COR-L47 (cell line): ENCODE results near the gene TXNDC2.

ENCODE experiments used
- DNase-seq: peaks from one replicate; lab custom pipeline; 2025; lab: John Stamatoyannopoulos, UW

Gene TXNDC2

DNA sequence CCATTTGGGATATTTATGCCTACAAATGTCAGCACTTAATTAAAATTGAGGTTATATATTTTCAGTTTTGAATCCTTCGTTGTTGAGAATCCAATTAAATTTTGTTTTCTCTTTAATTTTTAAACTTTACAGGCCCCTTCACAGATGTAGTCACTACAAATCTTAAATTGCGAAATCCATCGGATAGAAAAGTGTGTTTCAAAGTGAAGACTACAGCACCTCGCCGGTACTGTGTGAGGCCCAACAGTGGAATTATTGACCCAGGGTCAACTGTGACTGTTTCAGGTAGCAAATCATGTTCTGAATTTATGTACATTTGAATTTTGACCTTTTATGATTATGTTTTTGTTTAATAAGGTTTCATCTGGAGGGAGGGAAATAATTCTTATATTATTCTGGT, 45.9 kb downstream of the TXNDC2 start:
- DNase-seq, result no peak

DNA sequence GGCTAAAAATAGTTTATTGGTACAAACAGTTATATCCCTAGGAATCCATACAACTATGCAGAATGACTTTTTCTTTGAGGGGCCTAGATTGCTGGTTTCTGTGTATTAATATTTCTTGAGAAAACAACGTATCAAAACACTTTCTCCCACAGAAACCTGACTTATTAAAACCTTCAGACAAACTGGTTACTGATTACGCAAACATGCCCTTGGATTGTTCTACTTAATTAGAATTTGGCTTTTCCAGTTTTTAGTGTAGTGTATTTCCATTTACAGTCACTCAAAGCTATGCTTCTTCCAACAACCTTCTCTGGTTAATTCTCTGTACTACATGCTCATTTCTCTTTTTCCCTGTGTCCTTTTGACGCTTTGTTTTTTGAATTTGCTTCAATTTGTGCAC, 48.1 kb downstream of the TXNDC2 start:
- DNase-seq, result no peak

DNA sequence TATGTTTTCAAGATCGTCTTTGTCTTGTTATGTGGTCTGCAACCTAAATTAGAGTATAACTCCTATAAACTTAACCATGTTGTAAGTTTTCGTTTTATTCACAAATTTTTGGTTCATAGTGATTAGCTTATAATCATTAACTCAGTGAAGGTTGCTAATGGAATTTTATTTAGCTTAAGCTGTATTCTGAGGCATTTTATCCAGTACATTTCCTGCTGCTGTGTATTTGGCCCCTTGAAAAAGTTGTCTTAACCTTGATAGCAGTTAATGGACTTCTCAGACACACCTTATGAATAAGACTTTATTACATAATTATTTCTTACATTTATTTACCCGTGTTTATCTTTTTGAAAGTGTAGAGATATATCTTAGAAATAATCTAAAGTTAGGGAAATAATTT, 48.5 kb downstream of the TXNDC2 start:
- DNase-seq, result no peak
